Lower leg skin (tissue), 3 donors: Measurements from ENCODE around the gene EFEMP2.

Source experiments
- POLR2A ChIP-seq, 2 donors: fragments of 450-650 bp; IDR thresholded peaks; one replicate each; pipeline ENCODE4 v1.6.1; 2016 to 2017; ENCODE audit warnings: antibody characterized with exemption in 2 of 2, mild to moderate bottlenecking in 1 of 2, moderate library complexity in 1 of 2
- TF ChIP-seq, protein P1 (sequence below), 3 donors: fragments of 450-650 bp; IDR thresholded peaks; one replicate each; pipeline ENCODE4 v1.5.1; 2016; ENCODE audit warnings: antibody characterized with exemption in 3 of 3, mild to moderate bottlenecking in 3 of 3, moderate library complexity in 2 of 3

DNA sequence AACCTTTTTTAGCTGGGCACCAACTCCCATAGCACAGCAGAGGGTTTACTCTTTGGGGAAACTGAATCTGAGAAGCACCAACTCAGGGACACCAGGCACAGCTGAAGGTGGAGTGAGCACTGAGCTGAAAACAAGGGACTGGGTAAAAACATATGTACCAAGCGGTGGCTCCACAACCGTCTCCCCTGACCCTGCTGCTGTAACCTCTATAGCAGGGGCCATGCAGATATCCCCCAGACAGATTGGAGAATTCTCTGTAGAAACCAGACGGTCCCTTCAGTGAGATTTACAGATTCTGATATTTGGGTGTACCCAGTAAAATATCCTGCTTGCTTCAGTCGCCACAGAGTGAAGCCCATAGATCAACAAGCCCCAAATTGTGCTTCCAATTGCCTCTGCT lies 43.1 kb downstream of the EFEMP2 start:
- TF ChIP-seq, protein P1, sequence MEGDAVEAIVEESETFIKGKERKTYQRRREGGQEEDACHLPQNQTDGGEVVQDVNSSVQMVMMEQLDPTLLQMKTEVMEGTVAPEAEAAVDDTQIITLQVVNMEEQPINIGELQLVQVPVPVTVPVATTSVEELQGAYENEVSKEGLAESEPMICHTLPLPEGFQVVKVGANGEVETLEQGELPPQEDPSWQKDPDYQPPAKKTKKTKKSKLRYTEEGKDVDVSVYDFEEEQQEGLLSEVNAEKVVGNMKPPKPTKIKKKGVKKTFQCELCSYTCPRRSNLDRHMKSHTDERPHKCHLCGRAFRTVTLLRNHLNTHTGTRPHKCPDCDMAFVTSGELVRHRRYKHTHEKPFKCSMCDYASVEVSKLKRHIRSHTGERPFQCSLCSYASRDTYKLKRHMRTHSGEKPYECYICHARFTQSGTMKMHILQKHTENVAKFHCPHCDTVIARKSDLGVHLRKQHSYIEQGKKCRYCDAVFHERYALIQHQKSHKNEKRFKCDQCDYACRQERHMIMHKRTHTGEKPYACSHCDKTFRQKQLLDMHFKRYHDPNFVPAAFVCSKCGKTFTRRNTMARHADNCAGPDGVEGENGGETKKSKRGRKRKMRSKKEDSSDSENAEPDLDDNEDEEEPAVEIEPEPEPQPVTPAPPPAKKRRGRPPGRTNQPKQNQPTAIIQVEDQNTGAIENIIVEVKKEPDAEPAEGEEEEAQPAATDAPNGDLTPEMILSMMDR (IDR thresholded peaks at IDR 0.05), result no peak
- no peak for TF ChIP-seq POLR2A (IDR thresholded peaks at IDR 0.05)
